ENCODE results near the gene TUBB8. TPM values are rescaled to one million over a fixed set of nuclear protein-coding genes. Genes with fewer than 3 reads are reported as not detected.

Gene TUBB8
- total and polyA plus RNA-seq, 2 donors (not counting 3 experiments of a cell fraction or from before 2014, with no cell fraction given) = 0.18 TPM; not detected in 1

GRCh38 chr10:83930-84530, 34.9 kb upstream of the TUBB8 start:
- POLR2A ChIA-PET = no interaction called here
- dilution Hi-C loops (cut with MboI; ENCODE audit: extremely low pct_ligation_motif_present, low sequenced_read_pairs) = no loop called here
- H3K4me3 ChIP-seq (replicated peaks in 1 of 3; ENCODE audit: insufficient read depth in 1 of 3, low read depth in 1 of 3, low read length in 3 of 3) = no peak overlapping the region

More at GRCh38 chr10:83930-84530, 34.9 kb upstream of the TUBB8 start:
- Histone ChIP-seq H3K27me3 (ENCODE audit: control insufficient read depth in 2 of 2, insufficient read depth in 2 of 2, low read length in 2 of 2) (peaks cover 3 to 4% of the 10 kb centered on the region in 2 experiments), H3K9me1 (replicated peaks; ENCODE audit: control insufficient read depth, extremely low read depth, insufficient read depth, low read length) (no peaks in the 10 kb centered on the region), H3K79me2 (ENCODE audit: control insufficient read depth, insufficient read depth, low read length) (no peaks in the 10 kb centered on the region), H3K9me3 (replicated peaks; ENCODE audit: control insufficient read depth, insufficient read depth, low read length) (no peaks in the 10 kb centered on the region), H3K27ac (ENCODE audit: insufficient read depth, low read depth, low read length) (no peak overlapping the region), H3K9ac (replicated peaks; ENCODE audit: extremely low read depth, insufficient read depth, low read length) (no peak overlapping the region), H4K20me1 (replicated peaks; ENCODE audit: control insufficient read depth, extremely low read depth, insufficient read depth, low read length) (no peaks in the 10 kb centered on the region), H2AFZ (ENCODE audit: low read depth, low read length) (no peak overlapping the region), H3K4me2 (ENCODE audit: insufficient read depth, low read length) (no peak overlapping the region), H3K4me1 (ENCODE audit: control insufficient read depth, extremely low read depth, insufficient read depth, low read length) (no peaks in the 10 kb centered on the region), H3K36me3 (ENCODE audit: control insufficient read depth in 2 of 2, extremely low read depth in 1 of 2, insufficient read depth in 2 of 2, low read length in 2 of 2) (no peaks in the 10 kb centered on the region)
- intact Hi-C loops (cut with micrococcal nuclease) = no loop called here
- TF ChIP-seq POLR2AphosphoS5 (IDR thresholded peaks at IDR 0.05; ENCODE audit: insufficient read depth, low read depth, low read length) = no peak
- no peak for TF ChIP-seq MYC (IDR thresholded peaks at IDR 0.05; ENCODE audit: low read depth, low read length)
- no peak for TF ChIP-seq JUN (IDR thresholded peaks at IDR 0.05; ENCODE audit: borderline replicate concordance, insufficient read depth, insufficient read length, low read depth)
- no peak for TF ChIP-seq POLR2A (IDR thresholded peaks at IDR 0.05; ENCODE audit: low read depth, low read length)
- no peak for TF ChIP-seq EZH2 (IDR thresholded peaks at IDR 0.05; ENCODE audit: borderline replicate concordance, low read depth, low read length, severe bottlenecking)
- no peak for TF ChIP-seq GATA2 (IDR thresholded peaks at IDR 0.05; ENCODE audit: insufficient read depth, insufficient read length, low read depth, low read length)
- TF ChIP-seq CTCF (IDR thresholded peaks at IDR 0.05; ENCODE audit: extremely low read depth in 1 of 2, insufficient read depth in 1 of 2, low read depth in 1 of 2, low read length in 2 of 2) = no peak
- CTCF ChIA-PET = no interaction called here
- BruUV-seq (replicated peaks) = no TSS peak
- FAIRE-seq = no peak
- DNase-seq (ENCODE audit: low read depth, low spot score) = no peak
